Suprapubic skin (tissue), 4 donors: ENCODE measurements around the gene CXXC1. TPM values are rescaled to one million over a fixed set of nuclear protein-coding genes. Genes with fewer than 3 reads are reported as not detected.

ENCODE experiments used
- DNase-seq, 2 donors: peaks; one replicate each; pipeline ENCODE4 v3.0.0-alpha.2; 2019; ENCODE audit warnings: low spot score in 2 of 2
- H3K27ac ChIP-seq: fragments of 200-600 bp; sonication (generic); one replicate; pipeline ENCODE4 v1.5.1; 2019
- H3K27me3 ChIP-seq: fragments of 200-600 bp; sonication (generic); one replicate; pipeline ENCODE4 v1.5.1; 2019
- H3K36me3 ChIP-seq: fragments of 200-600 bp; sonication (generic); one replicate; pipeline ENCODE4 v1.5.1; 2019
- H3K4me1 ChIP-seq: fragments of 200-600 bp; sonication (generic); one replicate; pipeline ENCODE4 v1.5.1; 2019
- H3K4me3 ChIP-seq: fragments of 200-600 bp; sonication (generic); one replicate; pipeline ENCODE4 v1.5.1; 2019; ENCODE audit warnings: mild to moderate bottlenecking
- H3K9me3 ChIP-seq: fragments of 200-600 bp; sonication (generic); one replicate; pipeline ENCODE4 v1.5.1; 2019
- EP300 ChIP-seq: sonication (generic); formaldehyde crosslinking; IDR thresholded peaks from one replicate; pipeline ENCODE4 v1.6.1; 2017; ENCODE audit warnings: antibody characterized with exemption
- POLR2A ChIP-seq, 2 donors: fragments of 450-650 bp; IDR thresholded peaks; one replicate each; pipeline ENCODE4 v1.6.1; 2017; ENCODE audit warnings: antibody characterized with exemption in 2 of 2, mild to moderate bottlenecking in 2 of 2, moderate library complexity in 2 of 2
- POLR2AphosphoS5 ChIP-seq, 3 donors: sonication (generic); formaldehyde crosslinking; IDR thresholded peaks; one replicate each; pipeline ENCODE4 v1.6.1; 2017; ENCODE audit warnings: antibody characterized with exemption in 3 of 3
- WGBS: methylation state at CpG from one replicate; pipeline ENCODE4 v1.1.5; 2018; 5-methylcytosine and 5-hydroxymethylcytosine counted together
- total RNA-seq, 4 donors: library from RNA; depleted of rRNA; stranded (reverse); fragments of >200 nt; gene quantifications; one replicate each; pipeline ENCODE4 v1.1.0, GENCODE V29; 2016
- TF ChIP-seq, protein P1 (sequence below), 2 donors: fragments of 200-600 bp in 1 of 2; fragments of 450-650 bp in 1 of 2; sonication (generic) in 1 of 2; IDR thresholded peaks; one replicate each; pipeline ENCODE4 v1.5.1; 2016 to 2019; ENCODE audit warnings: antibody characterized with exemption in 2 of 2, mild to moderate bottlenecking in 1 of 2, moderate library complexity in 1 of 2

Gene CXXC1
- total RNA-seq, 4 donors from 2014 or later: 102 to 193 (median 107) TPM

DNA sequence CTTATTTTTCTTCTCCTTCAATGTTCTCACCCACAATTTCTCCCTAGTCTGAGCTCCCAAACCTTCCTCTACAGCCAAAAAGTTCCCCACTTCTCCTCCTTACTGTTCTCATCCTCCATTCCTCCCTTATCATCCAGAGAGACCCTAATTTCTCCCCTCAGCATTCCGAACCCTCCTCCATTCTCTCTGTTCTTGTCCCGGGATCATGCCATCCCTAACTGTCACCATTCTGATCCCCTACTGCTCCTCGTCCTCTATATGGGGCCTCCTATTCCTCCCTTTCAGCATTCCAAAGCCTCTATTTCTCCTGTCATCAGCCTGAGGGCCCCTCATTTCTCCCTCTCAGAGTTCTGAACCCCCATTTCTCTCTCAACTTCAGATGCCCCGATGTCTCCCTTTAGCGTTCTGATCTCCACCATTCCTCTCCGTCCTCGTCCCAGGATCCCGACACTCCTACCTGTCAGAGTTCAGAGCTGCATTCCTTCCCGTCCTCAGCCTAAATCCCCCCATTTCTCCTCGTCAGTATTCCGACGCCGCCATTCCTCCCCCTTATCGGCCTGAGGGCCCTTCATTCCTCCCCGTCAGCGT lies 6.7 kb downstream of the CXXC1 start:
- no peak for TF ChIP-seq POLR2A (IDR thresholded peaks at IDR 0.05)
- no peak for TF ChIP-seq EP300
- WGBS: 2% methylated on average over 16 of the region's 16 CpGs
- DNase-seq: no peak
- peak overlapping the region; percentile 89 for H3K27ac ChIP-seq
- H3K4me3 ChIP-seq: peak overlapping the region; percentile 74
- H3K27me3 ChIP-seq: no peaks in the 10 kb centered on the region
- peaks cover 49% of the 10 kb centered on the region for H3K36me3 ChIP-seq
- H3K4me1 ChIP-seq: peaks cover 30% of the 10 kb centered on the region
- no peaks in the 10 kb centered on the region for H3K9me3 ChIP-seq

DNA sequence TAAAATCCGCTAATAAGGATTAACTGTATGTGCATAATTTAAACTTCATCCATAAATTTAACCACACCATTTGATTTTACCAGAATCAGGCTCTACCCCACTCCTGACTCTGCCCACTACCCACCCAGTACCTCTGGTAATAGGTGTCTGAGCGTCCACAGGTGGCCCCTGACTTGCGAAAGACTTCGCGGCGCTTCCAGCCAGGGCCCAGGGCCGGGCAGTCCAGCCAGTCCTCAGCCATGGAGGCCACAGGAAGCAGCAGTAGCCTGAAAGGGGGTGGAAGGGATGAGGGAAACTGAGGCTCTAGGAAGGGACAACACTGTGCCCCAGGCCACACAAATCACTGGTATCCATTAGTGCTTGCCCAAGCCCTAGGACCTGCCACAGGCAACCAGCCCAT lies 7.7 kb downstream of the CXXC1 start:
- Histone ChIP-seq H3K36me3 (peaks cover 49% of the 10 kb centered on the region), H3K27me3 (no peaks in the 10 kb centered on the region), H3K4me3 (no peak overlapping the region), H3K27ac (no peak overlapping the region), H3K9me3 (no peaks in the 10 kb centered on the region), H3K4me1 (peaks cover 26% of the 10 kb centered on the region)
- WGBS: 96% methylated on average over 7 of the region's 7 CpGs
- no peak for TF ChIP-seq EP300
- TF ChIP-seq POLR2A (IDR thresholded peaks at IDR 0.05): no peak
- TF ChIP-seq, protein P1, sequence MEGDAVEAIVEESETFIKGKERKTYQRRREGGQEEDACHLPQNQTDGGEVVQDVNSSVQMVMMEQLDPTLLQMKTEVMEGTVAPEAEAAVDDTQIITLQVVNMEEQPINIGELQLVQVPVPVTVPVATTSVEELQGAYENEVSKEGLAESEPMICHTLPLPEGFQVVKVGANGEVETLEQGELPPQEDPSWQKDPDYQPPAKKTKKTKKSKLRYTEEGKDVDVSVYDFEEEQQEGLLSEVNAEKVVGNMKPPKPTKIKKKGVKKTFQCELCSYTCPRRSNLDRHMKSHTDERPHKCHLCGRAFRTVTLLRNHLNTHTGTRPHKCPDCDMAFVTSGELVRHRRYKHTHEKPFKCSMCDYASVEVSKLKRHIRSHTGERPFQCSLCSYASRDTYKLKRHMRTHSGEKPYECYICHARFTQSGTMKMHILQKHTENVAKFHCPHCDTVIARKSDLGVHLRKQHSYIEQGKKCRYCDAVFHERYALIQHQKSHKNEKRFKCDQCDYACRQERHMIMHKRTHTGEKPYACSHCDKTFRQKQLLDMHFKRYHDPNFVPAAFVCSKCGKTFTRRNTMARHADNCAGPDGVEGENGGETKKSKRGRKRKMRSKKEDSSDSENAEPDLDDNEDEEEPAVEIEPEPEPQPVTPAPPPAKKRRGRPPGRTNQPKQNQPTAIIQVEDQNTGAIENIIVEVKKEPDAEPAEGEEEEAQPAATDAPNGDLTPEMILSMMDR (IDR thresholded peaks at IDR 0.05): no peak
- TF ChIP-seq POLR2AphosphoS5 (IDR thresholded peaks at IDR 0.05): no peak
- no peak for DNase-seq

DNA sequence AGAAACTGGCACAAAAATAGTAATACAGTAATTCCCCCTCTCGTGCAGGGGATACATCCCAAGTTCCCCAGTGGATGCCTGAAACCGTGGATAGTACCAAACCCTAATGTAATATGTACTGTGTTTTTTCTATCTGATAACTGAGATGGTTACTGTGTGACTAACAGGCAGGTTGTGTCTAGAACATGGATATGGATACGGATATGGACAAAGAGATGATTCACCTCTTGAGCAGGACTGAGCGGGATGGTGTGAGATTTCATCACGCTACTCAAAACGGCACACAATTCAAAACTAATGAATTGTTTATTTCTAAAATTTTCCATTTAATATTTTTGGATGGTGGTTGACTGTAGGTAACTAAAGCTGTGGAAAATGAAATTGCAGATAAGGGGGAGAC lies 9.6 kb downstream of the CXXC1 start:
- no peak overlapping the region for H3K27ac ChIP-seq
- no peak overlapping the region for H3K4me3 ChIP-seq
- H3K36me3 ChIP-seq: peaks cover 49% of the 10 kb centered on the region
- TF ChIP-seq POLR2AphosphoS5 (IDR thresholded peaks at IDR 0.05) (no peak), EP300 (no peak), POLR2A (IDR thresholded peaks at IDR 0.05) (no peak)
- TF ChIP-seq, protein P1 (IDR thresholded peaks at IDR 0.05): no peak
- no peak for DNase-seq
- H3K9me3 ChIP-seq: no peaks in the 10 kb centered on the region
- H3K27me3 ChIP-seq: no peaks in the 10 kb centered on the region
- WGBS: 68% methylated on average over 6 of the region's 6 CpGs
- peaks cover 26% of the 10 kb centered on the region for H3K4me1 ChIP-seq

DNA sequence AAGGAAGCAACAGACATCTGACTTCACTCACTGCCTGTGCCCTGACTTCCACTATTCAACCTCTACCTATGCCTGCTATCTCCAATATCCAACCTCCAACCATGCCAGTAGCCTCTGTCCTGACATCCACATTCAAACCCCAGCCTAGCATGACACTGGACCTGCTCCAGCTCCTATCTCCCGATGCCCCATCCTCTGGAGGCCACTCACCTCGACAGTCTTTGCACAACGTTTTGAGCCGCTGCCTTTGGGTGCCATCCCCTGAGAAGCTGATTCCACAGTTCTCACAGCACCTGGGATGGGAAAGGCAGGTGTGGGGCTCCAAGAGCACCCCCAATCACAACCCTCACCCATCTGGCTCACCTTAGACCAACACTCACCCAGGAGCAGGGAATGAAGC lies 11.0 kb downstream of the CXXC1 start:
- Histone ChIP-seq H3K27me3 (no peaks in the 10 kb centered on the region), H3K4me1 (peaks cover 22% of the 10 kb centered on the region), H3K9me3 (no peaks in the 10 kb centered on the region), H3K4me3 (no peak overlapping the region), H3K36me3 (peaks cover 57% of the 10 kb centered on the region), H3K27ac (no peak overlapping the region)
- WGBS: 87% methylated on average over 4 of the region's 4 CpGs
- TF ChIP-seq POLR2A (IDR thresholded peaks at IDR 0.05) (no peak), POLR2AphosphoS5 (IDR thresholded peaks at IDR 0.05) (no peak), EP300 (no peak)
- TF ChIP-seq, protein P1 (IDR thresholded peaks at IDR 0.05): no peak
- no peak for DNase-seq

DNA sequence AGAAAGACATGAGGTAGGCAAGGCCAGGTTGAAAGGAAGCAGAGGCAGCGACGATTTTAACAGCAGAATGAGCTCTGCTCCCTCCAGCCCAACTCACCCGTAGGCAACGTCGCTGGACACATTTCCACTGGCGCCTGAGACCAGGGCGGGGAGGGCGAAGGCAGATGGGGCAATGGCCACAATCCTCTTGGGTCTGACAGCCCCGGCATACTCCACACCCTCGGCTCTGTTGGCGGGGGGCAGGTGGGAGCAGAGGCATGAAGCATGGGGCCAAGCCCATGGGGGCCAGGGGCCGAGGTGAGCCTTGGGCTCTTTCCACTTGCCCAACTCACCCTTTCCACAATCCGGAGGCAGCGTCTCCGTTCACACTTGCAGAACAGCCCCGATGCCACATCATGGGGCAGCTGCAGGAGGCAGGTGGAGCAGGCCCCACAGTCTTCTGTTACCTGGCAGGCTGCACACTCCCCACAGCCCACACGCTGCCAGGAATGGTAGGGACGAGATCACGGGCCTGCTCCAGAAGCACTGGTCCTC lies 11.9 kb downstream of the CXXC1 start:
- H3K27me3 ChIP-seq: no peaks in the 10 kb centered on the region
- H3K27ac ChIP-seq: no peak overlapping the region
- no peak overlapping the region for H3K4me3 ChIP-seq
- no peaks in the 10 kb centered on the region for H3K9me3 ChIP-seq
- H3K4me1 ChIP-seq: peaks cover 19% of the 10 kb centered on the region
- DNase-seq: no peak
- H3K36me3 ChIP-seq: peaks cover 65% of the 10 kb centered on the region
- no peak for TF ChIP-seq POLR2A (IDR thresholded peaks at IDR 0.05)
- TF ChIP-seq POLR2AphosphoS5 (IDR thresholded peaks at IDR 0.05): no peak
- no peak for TF ChIP-seq EP300
- TF ChIP-seq, protein P1 (IDR thresholded peaks at IDR 0.05): no peak
- WGBS: 91% methylated on average over 12 of the region's 19 CpGs

DNA sequence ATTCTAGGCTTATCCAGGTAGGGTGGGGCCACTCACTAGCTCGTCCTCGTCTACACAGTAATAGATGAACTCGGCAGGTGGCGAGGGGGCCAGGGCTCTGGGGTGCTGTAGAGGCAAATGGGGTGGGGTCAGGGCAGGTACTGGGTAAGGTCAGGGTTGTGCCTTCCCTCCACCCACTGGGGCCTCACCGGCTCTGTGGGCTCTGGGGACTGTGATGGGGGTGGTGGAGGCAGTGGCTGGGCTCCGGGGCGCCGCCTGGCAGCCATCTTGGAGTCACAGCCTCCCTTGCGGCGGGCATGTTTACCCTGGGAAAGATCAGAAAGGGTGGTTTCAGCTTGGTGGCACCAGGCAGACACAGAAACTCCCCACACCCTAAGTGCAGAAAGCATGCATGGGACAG lies 12.6 kb downstream of the CXXC1 start:
- TF ChIP-seq EP300 (no peak), POLR2AphosphoS5 (IDR thresholded peaks at IDR 0.05) (no peak), POLR2A (IDR thresholded peaks at IDR 0.05) (no peak)
- TF ChIP-seq, protein P1 (IDR thresholded peaks at IDR 0.05): no peak

More for the DNA sequence above, 12.6 kb downstream of the CXXC1 start:
- peaks cover 13% of the 10 kb centered on the region for H3K4me1 ChIP-seq
- H3K27ac ChIP-seq: no peak overlapping the region
- DNase-seq: no peak
- WGBS: 98% methylated on average over 10 of the region's 10 CpGs
- H3K27me3 ChIP-seq: no peaks in the 10 kb centered on the region
- no peak overlapping the region for H3K4me3 ChIP-seq
- no peaks in the 10 kb centered on the region for H3K9me3 ChIP-seq
- peaks cover 66% of the 10 kb centered on the region for H3K36me3 ChIP-seq
